ENCODE measurements around the gene PLA2G4A.
A peak's percentile ranks its signal among the peaks of the same experiment; 100 is the strongest.

- TF ChIP-seq, protein P1, sequence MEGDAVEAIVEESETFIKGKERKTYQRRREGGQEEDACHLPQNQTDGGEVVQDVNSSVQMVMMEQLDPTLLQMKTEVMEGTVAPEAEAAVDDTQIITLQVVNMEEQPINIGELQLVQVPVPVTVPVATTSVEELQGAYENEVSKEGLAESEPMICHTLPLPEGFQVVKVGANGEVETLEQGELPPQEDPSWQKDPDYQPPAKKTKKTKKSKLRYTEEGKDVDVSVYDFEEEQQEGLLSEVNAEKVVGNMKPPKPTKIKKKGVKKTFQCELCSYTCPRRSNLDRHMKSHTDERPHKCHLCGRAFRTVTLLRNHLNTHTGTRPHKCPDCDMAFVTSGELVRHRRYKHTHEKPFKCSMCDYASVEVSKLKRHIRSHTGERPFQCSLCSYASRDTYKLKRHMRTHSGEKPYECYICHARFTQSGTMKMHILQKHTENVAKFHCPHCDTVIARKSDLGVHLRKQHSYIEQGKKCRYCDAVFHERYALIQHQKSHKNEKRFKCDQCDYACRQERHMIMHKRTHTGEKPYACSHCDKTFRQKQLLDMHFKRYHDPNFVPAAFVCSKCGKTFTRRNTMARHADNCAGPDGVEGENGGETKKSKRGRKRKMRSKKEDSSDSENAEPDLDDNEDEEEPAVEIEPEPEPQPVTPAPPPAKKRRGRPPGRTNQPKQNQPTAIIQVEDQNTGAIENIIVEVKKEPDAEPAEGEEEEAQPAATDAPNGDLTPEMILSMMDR (IDR thresholded peaks at IDR 0.05 in 2 of 3, conservative IDR thresholded peaks at IDR 0.05 in 1 of 3; ENCODE audit: borderline replicate concordance in 1 of 3, insufficient read depth in 1 of 3, low read depth in 2 of 3, low read length in 2 of 3) = peak in 2 of 3 experiments; percentile 6 to 27; a peak in 1 of 6 replicates
- no peak for TF ChIP-seq POLR2A (IDR thresholded peaks at IDR 0.05; ENCODE audit: borderline replicate concordance, extremely low read depth, insufficient read depth, insufficient read length)
Measured at GRCh38 chr1:187010571-187011309, 182.0 kb downstream of the PLA2G4A start.
